Femur (tissue), 1 donor: ENCODE results near the gene HOXD13.

Source experiments
- DNase-seq: peaks from one replicate; pipeline ENCODE4 v3.0.0-alpha.2; 2017

Gene HOXD13

DNA sequence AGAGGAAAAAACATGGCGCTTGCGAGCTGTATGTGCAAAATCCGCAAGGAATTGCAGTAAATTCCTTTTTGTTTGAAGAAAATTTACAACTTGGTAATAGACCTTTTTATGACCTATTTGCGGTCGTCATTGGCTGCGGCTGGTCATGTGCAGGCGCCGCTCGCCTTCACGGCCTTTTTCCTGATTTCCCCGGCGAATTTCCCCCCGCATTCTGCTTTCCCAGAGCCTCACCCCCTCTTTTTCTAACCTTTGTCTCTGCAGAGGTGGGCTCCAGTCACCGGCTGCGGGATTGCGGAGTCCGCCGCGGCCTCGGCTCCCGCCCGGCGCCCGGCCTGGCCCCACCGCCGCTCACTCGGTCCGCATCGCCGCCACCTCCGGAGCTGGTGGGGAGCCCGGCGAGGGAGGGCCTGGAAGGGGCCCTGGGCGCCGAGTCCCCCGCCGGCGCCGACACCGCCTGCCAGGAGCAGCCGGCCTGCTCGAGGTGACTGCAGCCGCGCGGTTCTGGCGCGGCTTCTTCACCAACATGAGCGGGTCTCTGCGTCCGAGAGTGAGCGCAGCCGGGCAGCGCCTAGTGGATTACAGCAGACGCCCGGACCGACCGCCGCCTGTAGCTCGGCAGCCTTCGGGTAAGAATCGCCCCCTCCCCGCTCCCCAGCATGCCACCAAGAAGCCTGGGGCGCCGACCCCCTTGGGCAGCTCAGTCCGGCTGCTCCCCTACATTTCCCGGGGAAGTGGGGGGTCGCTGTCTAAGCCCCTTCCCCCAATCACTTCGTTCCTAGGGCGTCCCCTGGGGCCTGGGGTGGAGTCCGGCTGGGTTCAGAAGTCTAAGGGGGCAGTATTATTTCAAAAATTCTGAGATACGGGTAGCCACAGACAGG lies 44.1 kb downstream of the HOXD13 start:
- peak; percentile 74 for DNase-seq

DNA sequence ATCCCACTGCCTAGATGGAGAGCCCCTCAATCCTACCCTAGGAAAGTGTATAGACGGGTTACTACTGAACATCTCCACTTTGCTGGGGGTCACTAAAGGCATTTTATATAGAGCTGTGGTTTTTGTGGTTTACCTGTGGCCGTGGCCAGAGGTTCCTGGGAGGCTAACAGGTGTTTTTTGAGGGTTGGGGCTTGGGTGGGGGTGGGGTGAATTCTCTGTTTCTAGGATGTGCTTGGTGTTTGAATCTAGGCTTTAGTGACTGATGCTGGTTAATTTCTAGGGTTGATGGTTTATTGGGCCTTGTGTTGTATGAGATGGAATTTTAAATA lies 44.7 kb downstream of the HOXD13 start:
- DNase-seq = no peak

DNA sequence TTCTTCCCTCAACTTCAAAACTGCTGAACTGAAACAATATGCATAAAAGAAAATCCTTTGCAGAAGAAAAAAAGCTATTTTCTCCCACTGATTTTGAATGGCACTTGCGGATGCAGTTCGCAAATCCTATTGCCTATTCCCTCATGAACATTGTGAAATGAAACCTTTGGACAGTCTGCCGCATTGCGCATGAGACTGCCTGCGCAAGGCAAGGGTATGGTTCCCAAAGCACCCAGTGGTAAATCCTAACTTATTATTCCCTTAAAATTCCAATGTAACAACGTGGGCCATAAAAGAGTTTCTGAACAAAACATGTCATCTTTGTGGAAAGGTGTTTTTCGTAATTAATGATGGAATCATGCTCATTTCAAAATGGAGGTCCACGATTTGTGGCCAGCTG lies 45.4 kb downstream of the HOXD13 start:
- no peak for DNase-seq

DNA sequence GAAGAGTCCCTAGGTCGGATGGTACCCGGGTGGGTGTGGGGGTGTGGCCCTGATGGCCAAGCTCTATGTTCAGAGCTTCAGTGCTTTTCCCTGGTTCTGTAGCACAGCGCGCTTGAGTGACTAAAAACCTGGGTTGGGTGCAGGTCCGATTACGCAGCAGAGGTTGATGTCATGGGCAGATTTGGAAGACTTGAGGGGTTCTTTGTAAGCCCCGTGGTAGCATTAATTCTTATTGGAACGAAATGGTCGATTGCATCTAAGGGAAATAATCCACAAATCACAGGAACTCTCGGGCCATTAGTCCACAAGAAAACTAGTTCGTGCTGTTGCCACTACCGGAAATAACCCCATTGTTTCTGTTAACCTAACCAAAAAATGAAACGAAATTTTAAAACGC lies 46.0 kb downstream of the HOXD13 start:
- peak; percentile 28 for DNase-seq

DNA sequence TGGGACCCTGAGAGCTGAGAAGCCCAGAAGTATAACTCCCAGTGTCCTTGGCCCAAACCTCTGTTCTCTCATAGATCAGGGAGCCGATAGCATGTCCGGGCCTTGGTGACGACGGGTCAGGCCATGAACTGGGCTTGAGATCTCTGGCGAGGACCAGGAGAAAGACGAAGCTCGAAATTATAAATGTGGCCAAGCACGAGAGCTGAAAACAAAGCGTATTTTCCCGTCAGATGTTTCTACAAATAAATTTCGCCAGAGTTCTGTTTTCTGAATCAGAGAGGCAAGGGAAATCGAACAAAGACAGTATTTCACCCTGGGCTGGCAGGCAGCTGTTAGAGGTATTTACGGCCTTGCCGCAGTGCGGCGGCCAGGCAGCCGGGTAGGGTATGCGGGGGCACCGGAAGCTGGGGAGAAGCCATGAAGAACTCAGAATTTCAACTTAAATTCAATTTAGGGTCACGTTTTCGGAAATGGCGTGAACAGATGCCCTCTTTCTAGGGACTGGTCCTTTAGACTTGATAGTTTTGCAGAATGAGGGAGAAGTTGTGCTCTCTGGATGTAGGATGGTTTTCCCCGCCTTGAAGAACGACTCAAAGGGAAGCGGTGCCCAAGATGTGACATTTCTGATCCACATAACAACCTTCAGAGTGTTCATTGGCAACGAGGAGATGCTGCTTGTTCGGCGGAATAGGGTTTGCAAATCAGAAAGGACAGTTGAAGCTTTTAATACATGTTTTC lies 46.6 kb downstream of the HOXD13 start:
- DNase-seq = no peak

DNA sequence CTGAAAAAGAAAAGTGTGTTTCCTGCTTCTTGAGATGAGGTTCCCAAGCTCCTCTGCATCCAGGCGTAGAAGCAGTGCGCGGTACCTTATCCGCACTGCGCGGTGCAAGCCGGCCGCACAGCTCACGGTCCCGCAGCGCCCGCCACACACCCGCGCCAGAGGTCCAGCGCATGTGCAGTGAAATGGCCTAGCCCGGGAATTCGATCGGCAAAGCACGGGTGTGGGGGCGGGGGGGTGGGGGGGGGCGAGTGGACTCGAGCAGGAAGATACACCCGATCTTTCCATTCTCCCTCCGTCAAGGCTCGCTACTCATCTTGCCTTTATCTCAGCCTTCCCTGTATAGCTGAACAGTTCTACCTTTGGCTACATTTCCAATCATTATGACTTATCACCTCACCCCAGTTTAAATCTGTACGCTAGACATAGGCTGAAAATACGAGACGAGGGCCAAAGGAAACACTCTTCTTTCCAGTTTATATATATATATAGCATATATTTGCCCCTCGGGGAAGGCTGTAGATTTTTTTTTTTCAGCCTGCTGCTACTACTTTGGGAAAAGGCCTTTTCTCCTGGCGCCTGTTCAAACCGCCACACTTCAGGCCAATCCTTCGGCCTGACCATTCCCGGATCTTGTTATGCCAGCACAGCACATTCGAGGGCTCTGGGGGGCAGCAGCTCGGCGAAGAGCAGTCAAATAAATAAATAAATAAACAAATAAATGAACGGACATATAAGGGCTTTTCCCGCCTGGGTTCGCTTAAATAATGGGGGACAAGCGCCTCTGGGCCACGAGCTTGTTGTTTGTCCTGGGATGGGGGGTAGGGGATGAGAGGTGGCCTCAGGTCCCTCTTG lies 47.4 kb downstream of the HOXD13 start:
- DNase-seq = peak; percentile 87

DNA sequence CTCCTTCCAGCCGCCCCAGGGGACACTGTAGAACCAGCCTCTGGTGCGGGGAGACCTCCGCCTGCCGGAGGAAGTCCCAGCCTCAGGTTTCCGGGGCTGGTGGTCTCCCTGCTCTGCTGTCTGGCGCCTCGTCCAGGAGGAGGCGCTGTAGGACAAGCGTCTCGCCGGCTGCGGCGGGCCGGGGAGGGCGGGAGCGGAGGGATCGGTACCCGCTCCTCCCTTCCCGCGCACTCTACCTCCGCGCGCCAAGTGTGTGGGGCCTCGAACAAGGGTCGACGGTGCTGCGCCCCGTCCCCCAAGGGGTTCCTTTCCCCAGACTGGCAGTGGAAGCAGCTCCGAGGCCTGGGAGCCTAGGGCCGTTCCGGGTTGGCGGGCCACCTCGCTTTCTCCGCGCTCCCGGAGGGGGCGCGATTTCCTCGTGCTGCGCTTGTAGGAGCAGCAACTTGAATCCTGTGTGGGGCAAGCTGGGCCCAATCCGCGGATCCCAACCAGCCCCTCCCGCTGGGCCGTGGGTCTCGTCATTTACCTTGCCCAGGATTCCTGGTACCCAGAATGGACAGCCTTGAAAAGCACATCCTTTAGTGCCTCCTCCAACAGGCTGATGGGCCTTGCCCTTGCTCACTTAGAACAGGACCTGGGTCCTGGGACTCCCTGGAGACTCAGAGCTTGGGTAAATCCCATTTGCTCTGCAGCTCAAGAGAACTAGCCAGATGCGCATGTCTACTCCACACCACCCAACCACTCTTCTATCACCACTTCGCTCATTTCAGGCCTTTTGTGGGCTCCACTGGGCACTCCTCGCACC lies 48.2 kb downstream of the HOXD13 start:
- peak; percentile 92 for DNase-seq

DNA sequence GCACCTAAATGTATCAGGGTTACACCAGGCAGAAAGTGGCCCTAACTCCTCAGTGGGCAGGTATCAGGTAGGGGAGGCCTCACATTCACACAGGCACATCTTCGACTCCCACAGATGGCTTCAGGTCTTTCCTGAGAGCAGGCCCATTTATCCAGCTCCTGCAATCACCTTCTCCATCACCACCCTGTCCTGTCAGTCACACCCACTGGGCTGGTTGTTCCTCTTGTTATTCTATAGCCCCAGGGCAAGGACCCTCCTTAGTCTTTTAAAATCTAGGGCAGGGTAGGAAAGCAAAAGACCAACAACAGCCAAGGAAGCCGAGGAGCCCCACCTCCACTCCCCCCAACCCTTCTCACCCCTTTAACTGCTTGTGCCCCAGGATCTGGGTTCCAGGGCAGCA lies 49.8 kb downstream of the HOXD13 start:
- no peak for DNase-seq
